ENCODE measurements around the gene KRTAP5-8.
A peak's percentile ranks its signal among the peaks of the same experiment; 100 is the strongest.

The KRTAP5-8 gene

GRCh38 chr11:71544525-71545214, 6.8 kb downstream of the KRTAP5-8 start:
- no peaks in the 10 kb centered on the region for H3K9me3 ChIP-seq (ENCODE audit: insufficient read depth, low read length, severe bottlenecking)
- no peaks in the 10 kb centered on the region for H3K79me2 ChIP-seq (ENCODE audit: insufficient read depth, low read length)
- no peak overlapping the region for H2AFZ ChIP-seq (ENCODE audit: low read depth, low read length)
- no peaks in the 10 kb centered on the region for H3K36me3 ChIP-seq (ENCODE audit: insufficient read depth, low read length)
- no peak overlapping the region for H3K27ac ChIP-seq (ENCODE audit: low read length)
- peaks cover 5% of the 10 kb centered on the region for H3K27me3 ChIP-seq (ENCODE audit: insufficient read depth, low read length, poor library complexity)
- H3K4me2 ChIP-seq (ENCODE audit: insufficient read depth, low read length), result no peak overlapping the region
- H3K4me1 ChIP-seq (ENCODE audit: insufficient read depth, low read length), result no peaks in the 10 kb centered on the region
- no peak overlapping the region for H3K4me3 ChIP-seq (ENCODE audit: low read depth in 1 of 2, low read length in 2 of 2)
- no peaks in the 10 kb centered on the region for H4K20me1 ChIP-seq (ENCODE audit: insufficient read depth, low read length)
- DNase-seq (no peak), ATAC-seq (ENCODE audit: insufficient read depth, low read depth) (no peak)
- no peak for TF ChIP-seq EZH2 (IDR thresholded peaks at IDR 0.05; ENCODE audit: borderline replicate concordance, low read depth, low read length, severe bottlenecking)
- no peak overlapping the region for H3K9ac ChIP-seq (ENCODE audit: low read depth, low read length)

DNA sequence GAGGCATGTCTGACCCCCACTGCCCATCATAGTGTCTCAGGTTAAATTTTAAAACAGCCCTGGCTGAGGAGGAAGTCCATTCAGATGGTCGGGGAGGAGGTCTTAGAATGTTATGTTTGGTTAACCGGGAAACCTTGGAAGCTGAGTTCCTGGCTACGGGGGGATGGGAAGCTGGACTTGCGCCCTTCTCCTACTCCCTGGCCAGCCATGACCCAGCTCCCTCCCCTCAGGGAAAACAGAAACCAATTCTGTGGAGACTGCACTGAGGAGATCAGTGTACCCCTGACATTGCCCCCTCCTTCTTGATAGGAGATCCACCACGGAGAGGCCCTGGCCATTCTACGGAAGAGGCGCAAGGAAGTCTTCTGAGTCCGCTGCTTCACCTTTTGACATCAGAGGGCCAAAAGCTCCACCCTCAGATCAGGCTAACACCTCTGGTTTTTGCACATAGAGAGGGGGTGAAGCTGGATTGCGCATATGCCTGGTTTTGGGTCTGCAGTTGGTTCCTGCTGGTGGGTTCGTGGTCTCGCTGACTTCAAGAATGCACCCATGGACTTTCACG, 7.7 kb downstream of the KRTAP5-8 start:
- H3K36me3 ChIP-seq (ENCODE audit: insufficient read depth, low read length), result no peaks in the 10 kb centered on the region
- no peaks in the 10 kb centered on the region for H3K4me1 ChIP-seq (ENCODE audit: insufficient read depth, low read length)
- no peak overlapping the region for H2AFZ ChIP-seq (ENCODE audit: low read depth, low read length)
- H3K79me2 ChIP-seq (ENCODE audit: insufficient read depth, low read length), result no peaks in the 10 kb centered on the region
- H3K27me3 ChIP-seq (ENCODE audit: insufficient read depth, low read length, poor library complexity), result peaks cover 5% of the 10 kb centered on the region
- no peak overlapping the region for H3K9ac ChIP-seq (ENCODE audit: low read depth, low read length)
- DNase-seq, result no peak
- no peaks in the 10 kb centered on the region for H3K9me3 ChIP-seq (ENCODE audit: insufficient read depth, low read length, severe bottlenecking)
- no peak overlapping the region for H3K4me3 ChIP-seq (ENCODE audit: low read depth in 1 of 2, low read length in 2 of 2)
- no peak for TF ChIP-seq EZH2 (IDR thresholded peaks at IDR 0.05; ENCODE audit: borderline replicate concordance, low read depth, low read length, severe bottlenecking)
- TF ChIP-seq, protein P1, sequence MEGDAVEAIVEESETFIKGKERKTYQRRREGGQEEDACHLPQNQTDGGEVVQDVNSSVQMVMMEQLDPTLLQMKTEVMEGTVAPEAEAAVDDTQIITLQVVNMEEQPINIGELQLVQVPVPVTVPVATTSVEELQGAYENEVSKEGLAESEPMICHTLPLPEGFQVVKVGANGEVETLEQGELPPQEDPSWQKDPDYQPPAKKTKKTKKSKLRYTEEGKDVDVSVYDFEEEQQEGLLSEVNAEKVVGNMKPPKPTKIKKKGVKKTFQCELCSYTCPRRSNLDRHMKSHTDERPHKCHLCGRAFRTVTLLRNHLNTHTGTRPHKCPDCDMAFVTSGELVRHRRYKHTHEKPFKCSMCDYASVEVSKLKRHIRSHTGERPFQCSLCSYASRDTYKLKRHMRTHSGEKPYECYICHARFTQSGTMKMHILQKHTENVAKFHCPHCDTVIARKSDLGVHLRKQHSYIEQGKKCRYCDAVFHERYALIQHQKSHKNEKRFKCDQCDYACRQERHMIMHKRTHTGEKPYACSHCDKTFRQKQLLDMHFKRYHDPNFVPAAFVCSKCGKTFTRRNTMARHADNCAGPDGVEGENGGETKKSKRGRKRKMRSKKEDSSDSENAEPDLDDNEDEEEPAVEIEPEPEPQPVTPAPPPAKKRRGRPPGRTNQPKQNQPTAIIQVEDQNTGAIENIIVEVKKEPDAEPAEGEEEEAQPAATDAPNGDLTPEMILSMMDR (IDR thresholded peaks at IDR 0.05; ENCODE audit: borderline replicate concordance, extremely low read depth, low read length, poor library complexity, severe bottlenecking), result no peak
- no peaks in the 10 kb centered on the region for H4K20me1 ChIP-seq (ENCODE audit: insufficient read depth, low read length)
- no peak for ATAC-seq (ENCODE audit: insufficient read depth, low read depth)
- no peak overlapping the region for H3K4me2 ChIP-seq (ENCODE audit: insufficient read depth, low read length)
- no peak overlapping the region for H3K27ac ChIP-seq (ENCODE audit: low read length)

GRCh38 chr11:71548120-71548519, 10.3 kb downstream of the KRTAP5-8 start, which contains the start of gene KRTAP5-9:
Gene KRTAP5-9, plus strand, starts transcription at chr11:71548420. Its CDS starts 238 bp downstream, at chr11:71548658.
- DNase-seq (no peak), ATAC-seq (ENCODE audit: insufficient read depth, low read depth) (no peak)
- no peak within 1 kb of the TSS for H2AFZ ChIP-seq (ENCODE audit: low read depth, low read length)
- no peaks in the 10 kb centered on the region for H3K36me3 ChIP-seq (ENCODE audit: insufficient read depth, low read length)
- H3K4me3 ChIP-seq (ENCODE audit: low read depth in 1 of 2, low read length in 2 of 2), result no peak within 1 kb of the TSS
- H3K4me1 ChIP-seq (ENCODE audit: insufficient read depth, low read length), result no peaks in the 10 kb centered on the region
- peaks cover 5% of the 10 kb centered on the region for H3K27me3 ChIP-seq (ENCODE audit: insufficient read depth, low read length, poor library complexity)
- TF ChIP-seq, protein P1 (IDR thresholded peaks at IDR 0.05; ENCODE audit: borderline replicate concordance, extremely low read depth, low read length, poor library complexity, severe bottlenecking), result no peak
- no peak for TF ChIP-seq EZH2 (IDR thresholded peaks at IDR 0.05; ENCODE audit: borderline replicate concordance, low read depth, low read length, severe bottlenecking)
- H3K9ac ChIP-seq (ENCODE audit: low read depth, low read length), result no peak within 1 kb of the TSS
- H3K4me2 ChIP-seq (ENCODE audit: insufficient read depth, low read length), result no peak within 1 kb of the TSS
- no peaks in the 10 kb centered on the region for H3K9me3 ChIP-seq (ENCODE audit: insufficient read depth, low read length, severe bottlenecking)
- H3K79me2 ChIP-seq (ENCODE audit: insufficient read depth, low read length), result no peaks in the 10 kb centered on the region
- H4K20me1 ChIP-seq (ENCODE audit: insufficient read depth, low read length), result no peaks in the 10 kb centered on the region
- no peak within 1 kb of the TSS for H3K27ac ChIP-seq (ENCODE audit: low read length)

- Histone ChIP-seq H3K9ac (ENCODE audit: low read depth, low read length) (no peak overlapping the region), H3K4me2 (ENCODE audit: insufficient read depth, low read length) (no peak overlapping the region), H3K27me3 (ENCODE audit: insufficient read depth, low read length, poor library complexity) (peaks cover 4% of the 10 kb centered on the region), H3K4me3 (ENCODE audit: low read depth in 1 of 2, low read length in 2 of 2) (no peak overlapping the region), H3K79me2 (ENCODE audit: insufficient read depth, low read length) (no peaks in the 10 kb centered on the region), H2AFZ (ENCODE audit: low read depth, low read length) (no peak overlapping the region), H4K20me1 (ENCODE audit: insufficient read depth, low read length) (no peaks in the 10 kb centered on the region), H3K27ac (ENCODE audit: low read length) (no peak overlapping the region), H3K9me3 (ENCODE audit: insufficient read depth, low read length, severe bottlenecking) (no peaks in the 10 kb centered on the region), H3K36me3 (ENCODE audit: insufficient read depth, low read length) (no peaks in the 10 kb centered on the region), H3K4me1 (ENCODE audit: insufficient read depth, low read length) (no peaks in the 10 kb centered on the region)
- ATAC-seq (ENCODE audit: insufficient read depth, low read depth) (no peak), DNase-seq (peak; percentile 13)
- no peak for TF ChIP-seq EZH2 (IDR thresholded peaks at IDR 0.05; ENCODE audit: borderline replicate concordance, low read depth, low read length, severe bottlenecking)
- TF ChIP-seq, protein P1 (IDR thresholded peaks at IDR 0.05; ENCODE audit: borderline replicate concordance, extremely low read depth, low read length, poor library complexity, severe bottlenecking), result no peak
These were observed 10.9 kb downstream of the KRTAP5-8 start for GRCh38 chr11:71548716-71549151.
